ENCODE results near the gene LAMC3.

DNA sequence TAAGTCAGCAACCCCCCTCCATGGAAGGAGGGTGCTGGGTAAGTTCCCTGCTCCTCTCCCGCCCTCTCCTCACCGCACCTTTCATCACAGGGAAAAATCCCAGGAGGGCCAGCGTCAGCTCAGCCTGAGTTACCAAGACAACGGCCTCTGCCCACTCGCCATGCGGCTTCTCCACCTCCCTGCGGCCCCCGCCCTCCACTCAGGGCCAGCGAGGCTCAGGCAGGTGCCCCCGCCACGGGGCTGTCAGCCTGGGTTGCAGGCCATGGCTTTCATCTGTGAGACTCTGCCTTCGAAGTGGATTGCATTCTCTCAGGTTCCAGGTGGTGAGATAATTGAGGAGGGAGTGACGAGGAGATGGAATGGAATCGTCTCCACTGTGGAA, 27.2 kb upstream of the LAMC3 start:
- TF ChIP-seq, protein P1, sequence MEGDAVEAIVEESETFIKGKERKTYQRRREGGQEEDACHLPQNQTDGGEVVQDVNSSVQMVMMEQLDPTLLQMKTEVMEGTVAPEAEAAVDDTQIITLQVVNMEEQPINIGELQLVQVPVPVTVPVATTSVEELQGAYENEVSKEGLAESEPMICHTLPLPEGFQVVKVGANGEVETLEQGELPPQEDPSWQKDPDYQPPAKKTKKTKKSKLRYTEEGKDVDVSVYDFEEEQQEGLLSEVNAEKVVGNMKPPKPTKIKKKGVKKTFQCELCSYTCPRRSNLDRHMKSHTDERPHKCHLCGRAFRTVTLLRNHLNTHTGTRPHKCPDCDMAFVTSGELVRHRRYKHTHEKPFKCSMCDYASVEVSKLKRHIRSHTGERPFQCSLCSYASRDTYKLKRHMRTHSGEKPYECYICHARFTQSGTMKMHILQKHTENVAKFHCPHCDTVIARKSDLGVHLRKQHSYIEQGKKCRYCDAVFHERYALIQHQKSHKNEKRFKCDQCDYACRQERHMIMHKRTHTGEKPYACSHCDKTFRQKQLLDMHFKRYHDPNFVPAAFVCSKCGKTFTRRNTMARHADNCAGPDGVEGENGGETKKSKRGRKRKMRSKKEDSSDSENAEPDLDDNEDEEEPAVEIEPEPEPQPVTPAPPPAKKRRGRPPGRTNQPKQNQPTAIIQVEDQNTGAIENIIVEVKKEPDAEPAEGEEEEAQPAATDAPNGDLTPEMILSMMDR (conservative IDR thresholded peaks at IDR 0.05; ENCODE audit: low read length), result no peak
- TF ChIP-seq EZH2phosphoT487 (IDR thresholded peaks at IDR 0.05; ENCODE audit: borderline replicate concordance, low read depth, low read length), result no peak
